CD4-positive, alpha-beta T cell treated with Interleukin-1 beta for 1 hour (primary cell): ENCODE results near the gene FAM229A.
"Not testable (repeated sequence)": the region's sequence is repeated elsewhere in the genome, so short reads cannot be mapped to it uniquely, and the experiment has no call there.

Source experiments
- DNase-seq, 2 donors: peaks; one replicate each; pipeline ENCODE4 v3.0.0-alpha.2; 2020 to 2022

Gene FAM229A

DNA sequence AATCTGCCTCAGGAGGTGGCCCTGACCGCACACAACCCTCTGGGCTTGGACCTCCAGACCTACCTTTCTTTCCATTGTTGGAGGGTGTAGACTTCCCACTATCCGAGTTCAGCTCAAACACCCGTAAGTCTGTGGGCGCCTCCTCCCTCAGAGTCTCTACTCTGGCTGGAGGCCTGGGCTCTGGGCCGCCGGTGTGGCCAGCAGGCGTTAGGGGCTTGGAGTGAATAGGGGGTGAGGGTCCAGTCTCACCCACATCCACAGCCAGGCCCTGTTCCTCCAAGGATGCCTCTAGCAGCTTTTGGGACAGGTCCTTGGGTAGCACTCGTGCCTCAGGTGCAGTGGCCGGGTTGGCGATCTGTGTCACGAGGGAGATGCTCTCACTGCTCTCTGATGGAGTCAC, 13.9 kb upstream of the FAM229A start:
- DNase-seq = no peak

DNA sequence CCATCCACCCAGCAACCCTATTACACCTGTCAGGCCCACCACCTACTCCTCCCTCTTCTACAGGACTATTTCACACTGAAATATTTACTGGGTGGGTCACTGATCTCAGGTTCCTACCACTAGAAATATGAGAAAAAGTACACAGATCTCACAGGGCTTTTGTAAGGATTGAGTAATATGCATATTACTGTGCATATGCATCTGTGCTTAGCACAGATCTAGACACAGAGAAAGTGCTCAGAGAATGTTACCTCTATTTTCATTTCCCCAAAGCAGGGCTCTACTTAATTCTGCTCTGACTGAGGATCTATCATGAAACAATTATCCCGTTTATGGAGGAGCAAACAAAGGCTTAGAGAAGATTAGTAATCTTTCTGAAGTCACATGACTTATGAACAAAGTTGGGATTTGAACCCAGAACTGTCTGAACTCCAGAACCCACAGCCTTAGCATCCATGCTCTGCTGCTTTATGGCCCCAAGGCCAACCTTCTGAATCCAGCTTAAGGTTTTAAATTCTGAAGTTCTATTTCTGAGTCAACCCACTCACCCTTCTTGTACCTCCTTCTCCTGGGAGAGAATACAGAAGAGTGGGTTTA, 11.8 kb upstream of the FAM229A start:
- DNase-seq = no peak

DNA sequence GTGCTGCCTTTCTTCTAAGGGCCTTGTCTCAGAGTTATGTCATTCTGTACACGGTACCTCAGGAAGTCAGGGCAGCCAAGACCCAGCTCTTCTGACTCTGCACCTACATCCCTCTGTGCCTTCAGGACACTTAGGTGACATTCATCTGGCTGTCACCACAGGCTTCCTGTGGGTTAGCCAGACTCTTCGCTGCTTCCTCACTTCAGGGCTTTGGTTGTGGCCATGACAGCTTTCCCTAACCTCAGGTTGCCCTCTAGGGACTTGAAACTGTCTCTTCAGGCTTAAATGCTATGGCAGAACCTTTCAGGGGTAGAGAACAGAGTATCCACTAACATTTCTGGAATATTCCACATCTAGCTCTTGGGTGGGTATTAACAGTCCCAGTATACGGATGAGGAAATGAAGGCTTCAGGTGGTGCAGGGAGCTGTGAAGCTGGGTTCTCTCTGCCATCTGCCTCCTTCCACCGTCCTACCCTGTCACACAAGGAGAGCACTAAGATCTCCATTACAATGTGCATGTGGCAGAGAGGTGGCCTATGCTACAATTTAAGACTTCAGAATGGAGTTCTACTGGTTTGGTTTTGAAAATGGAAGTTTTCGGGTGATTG, 10.0 kb upstream of the FAM229A start:
- peak; percentile 62 to 76 for DNase-seq

GRCh38 chr1:32367912-32368635, 5.8 kb upstream of the FAM229A start:
- no peak for DNase-seq

- no peak for DNase-seq
Observed at GRCh38 chr1:32365445-32365844, 3.2 kb upstream of the FAM229A start.

- no peak for DNase-seq
Observed at GRCh38 chr1:32364836-32365235, 2.6 kb upstream of the FAM229A start.

GRCh38 chr1:32363713-32364112, 1.4 kb upstream of the FAM229A start:
- no peak for DNase-seq

DNA sequence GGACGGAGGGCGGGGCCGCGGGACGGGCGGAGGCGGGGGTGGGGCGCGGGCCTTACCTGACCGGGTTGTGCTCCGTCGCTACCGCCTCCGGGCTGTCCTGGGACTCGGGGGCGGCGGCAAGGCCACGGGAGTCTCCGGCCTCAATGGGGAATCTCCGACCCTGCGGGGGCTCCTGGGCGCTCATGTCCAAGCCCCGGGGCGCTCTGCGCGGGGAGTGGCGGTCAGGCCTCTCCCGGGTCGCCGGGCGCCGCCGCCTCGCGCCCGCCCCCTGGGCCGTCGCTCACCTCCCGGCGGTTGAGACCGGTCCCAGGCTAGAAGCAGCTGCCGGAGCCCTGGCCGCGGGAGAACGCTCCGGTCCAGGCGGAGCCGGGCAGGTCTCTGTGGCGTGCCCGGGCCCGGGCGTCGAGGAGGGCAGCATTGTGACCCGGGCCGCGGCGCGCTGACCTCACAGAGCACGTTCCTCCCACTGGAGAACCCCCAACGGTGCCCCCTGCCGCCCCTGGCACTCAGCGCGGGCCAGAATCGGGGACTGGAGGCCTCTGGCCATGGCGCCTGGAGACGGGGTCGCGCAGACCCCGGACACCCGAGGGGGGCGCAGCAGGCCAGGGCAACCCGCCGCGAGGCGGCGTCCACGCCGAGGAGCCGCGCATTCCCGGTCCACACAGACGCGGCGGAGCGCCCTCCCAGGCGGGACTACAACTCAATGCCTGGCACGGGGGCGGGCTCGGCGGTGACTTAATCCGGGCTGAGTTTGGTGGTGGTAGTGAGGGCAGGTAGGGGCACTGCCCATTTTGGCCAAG, 411 bp downstream of the FAM229A start:
- DNase-seq = peak; percentile 15 to 16

DNA sequence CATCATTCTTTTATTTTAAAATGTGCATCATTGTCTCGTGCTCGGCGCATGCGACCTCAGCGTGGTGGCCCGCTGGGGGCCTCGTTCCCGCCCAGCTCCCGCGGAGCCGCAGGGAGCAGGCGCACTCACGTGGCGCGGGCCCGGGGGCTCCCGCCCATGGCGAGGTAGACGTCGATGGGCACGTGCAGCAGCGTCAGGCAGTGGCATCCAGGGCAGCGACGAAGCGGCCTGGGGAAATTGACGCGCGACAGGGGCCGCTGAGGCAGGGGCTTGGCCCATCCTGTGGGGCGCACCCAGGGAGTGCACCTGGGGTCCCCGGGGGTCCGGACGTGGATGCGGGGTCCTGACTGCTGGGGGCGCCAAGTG, 994 bp downstream of the FAM229A start:
- DNase-seq = no peak

- DNase-seq = no peak
Observed at GRCh38 chr1:32358435-32358834, 3.9 kb downstream of the FAM229A start.

GRCh38 chr1:32357614-32358013, 4.7 kb downstream of the FAM229A start:
- DNase-seq = no peak

- DNase-seq = no peak
Observed at GRCh38 chr1:32356478-32356877, 5.8 kb downstream of the FAM229A start.

GRCh38 chr1:32355778-32356177, 6.5 kb downstream of the FAM229A start:
- not testable (repeated sequence) for DNase-seq

DNA sequence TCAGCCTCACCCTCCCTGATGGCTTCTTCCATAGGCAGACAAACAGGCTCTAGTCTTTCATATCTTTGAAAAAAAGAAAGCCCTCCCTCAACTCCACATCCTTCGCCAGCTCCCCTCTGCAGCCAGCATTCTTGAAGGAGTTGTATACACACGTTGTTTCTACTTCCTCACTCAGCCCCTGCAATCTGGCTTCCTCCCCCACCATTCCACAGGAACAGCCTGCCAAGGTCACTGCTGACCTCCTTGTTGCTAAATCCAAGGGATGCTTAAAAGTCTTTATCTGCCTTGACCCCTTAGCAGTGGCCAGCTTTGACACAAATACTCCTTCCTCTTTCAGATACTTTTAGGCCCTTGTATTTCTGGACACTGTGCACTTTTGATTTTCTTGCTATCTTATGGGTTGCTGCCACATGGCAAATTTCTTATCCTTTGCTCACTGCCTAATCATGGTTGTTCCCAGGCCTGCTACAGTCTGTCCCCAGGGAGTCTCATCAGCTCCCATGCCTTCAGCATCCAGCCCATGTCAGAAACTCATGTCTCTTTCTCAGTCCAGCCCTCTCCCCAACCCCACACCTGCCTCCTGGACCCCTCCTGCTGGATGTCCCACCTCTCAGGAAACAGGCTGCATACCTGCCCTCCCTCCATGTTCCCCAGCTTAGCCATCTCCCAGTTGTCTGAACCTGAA, 8.3 kb downstream of the FAM229A start:
- DNase-seq = no peak

- DNase-seq = no peak
Observed at GRCh38 chr1:32353431-32353830, 8.9 kb downstream of the FAM229A start.

- DNase-seq = no peak
Observed at GRCh38 chr1:32352831-32353383, 9.4 kb downstream of the FAM229A start.

DNA sequence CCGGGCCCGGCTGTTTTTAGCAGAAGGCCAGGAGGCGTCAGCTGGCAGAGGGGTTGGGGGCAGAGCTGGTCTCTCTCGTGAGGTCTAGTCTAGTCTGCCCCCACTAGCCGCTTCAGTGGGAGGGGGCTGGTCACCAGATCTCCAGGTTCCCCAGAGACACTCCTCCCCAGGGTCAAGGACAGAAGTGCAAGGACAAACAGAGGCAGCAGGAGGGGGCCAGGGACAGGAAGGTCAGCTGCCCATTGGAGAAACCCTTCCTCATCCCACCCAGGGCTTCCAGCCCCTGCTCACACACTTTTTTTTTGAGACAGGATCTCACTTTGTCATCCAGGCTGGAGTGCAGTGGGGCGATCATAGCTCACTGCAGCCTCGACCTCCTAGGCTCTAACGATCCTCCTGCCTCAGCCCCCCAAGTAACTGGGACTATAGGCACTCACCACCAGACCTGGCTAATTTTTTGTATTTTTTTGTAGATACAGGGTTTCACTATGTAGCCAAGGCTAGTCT, 10.0 kb downstream of the FAM229A start:
- no peak for DNase-seq

- DNase-seq = peak; percentile 94
Observed at GRCh38 chr1:32351399-32352238, 10.7 kb downstream of the FAM229A start.

DNA sequence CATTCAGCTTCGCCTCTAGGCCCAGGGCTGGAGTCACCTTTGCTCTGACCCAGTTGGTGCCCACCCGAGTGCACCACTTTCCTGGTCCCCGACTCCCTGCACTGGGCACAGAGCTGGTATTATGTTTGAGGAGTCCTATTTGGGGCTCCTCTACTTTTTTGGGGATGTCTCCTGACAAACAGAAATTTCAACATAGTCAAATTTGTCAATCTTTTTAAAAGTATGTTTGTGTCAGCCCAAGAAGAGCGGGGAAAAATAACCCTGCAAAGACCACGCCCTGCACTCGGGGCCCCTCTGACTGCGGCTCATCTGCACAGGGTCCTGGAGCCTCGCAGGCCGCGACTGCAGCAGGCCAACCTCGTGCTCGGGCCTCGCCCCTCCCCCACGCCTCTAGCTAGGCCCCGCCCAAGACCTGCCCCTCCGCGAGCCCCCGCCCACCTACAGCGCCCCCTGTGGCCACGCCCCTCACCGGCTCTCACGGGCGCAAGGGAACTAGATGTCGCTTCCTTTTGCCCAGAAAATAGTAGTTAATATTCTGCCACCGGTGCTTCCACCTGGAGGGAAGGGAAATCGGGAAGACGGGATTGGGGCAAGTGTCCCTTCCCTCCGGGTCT, 11.4 kb downstream of the FAM229A start:
- DNase-seq = no peak

DNA sequence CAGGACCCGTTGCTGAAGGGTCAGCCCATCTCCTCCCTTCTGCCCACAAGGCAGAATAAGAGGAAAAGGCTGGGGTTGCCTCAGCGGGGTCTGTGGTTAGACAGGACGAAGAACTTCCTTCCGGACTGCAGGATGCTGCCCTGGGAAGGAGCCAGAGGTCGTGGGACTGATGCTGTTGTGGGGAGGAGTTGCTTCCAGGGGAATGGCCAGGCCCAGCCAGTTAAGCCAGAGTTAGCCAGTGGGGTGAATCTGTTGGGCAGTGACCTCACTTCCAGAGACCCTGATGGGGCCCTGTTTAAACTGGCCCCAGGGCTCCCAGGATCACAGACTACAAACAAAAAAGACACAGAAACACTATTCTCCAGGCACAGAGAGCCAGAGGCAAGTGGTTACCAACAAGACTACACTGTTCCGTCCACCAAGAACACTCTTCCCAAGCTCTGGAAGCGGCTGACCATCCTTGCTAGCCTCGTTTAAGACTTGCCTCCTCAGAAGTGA, 13.0 kb downstream of the FAM229A start:
- DNase-seq = peak in 1 of 2 donors; percentile 30
